B cell (primary cell): ENCODE results near the gene TMEM106C. TPM values are rescaled to one million over a fixed set of nuclear protein-coding genes. Genes with fewer than 3 reads are reported as not detected.

Experiments
- ATAC-seq: fragments of 200-7000 bp; cut with Tn5 transposase; one replicate; pipeline ENCODE4 v1.10.0; 2021; ENCODE audit warnings: low read depth, mild to moderate bottlenecking, moderate number of reproducible peaks, moderate library complexity
- CTCF ChIA-PET: fragments of 350-600 bp; sonication (Branson Sonifier 250); formaldehyde crosslinking; loops from one replicate; lab custom pipeline; 2021; ENCODE audit warnings: antibody characterized with exemption, inconsistent platforms; lab: Charles Lee
- POLR2A ChIA-PET: fragments of 350-600 bp; sonication (Branson Sonifier 250); formaldehyde crosslinking; loops from one replicate; lab custom pipeline; 2021; ENCODE audit warnings: antibody characterized with exemption; lab: Charles Lee
- DNase-seq: peaks from one replicate; pipeline ENCODE4 v3.0.0; 2013
- H2AFZ ChIP-seq: 2 replicates; pipeline ENCODE4 v1.6.1; 2012; ENCODE audit warnings: mild to moderate bottlenecking, low read depth, low read length; ENCODE audit not compliant: insufficient read depth, poor library complexity, severe bottlenecking
- H3K27ac ChIP-seq, 2 donors: 1 replicate in 1 of 2; 2 replicates in 1 of 2; pipeline ENCODE4 v1.5.1; 2012 to 2013; ENCODE audit warnings: low read length in 2 of 2, mild to moderate bottlenecking in 2 of 2, moderate library complexity in 1 of 2
- H3K27me3 ChIP-seq, 4 experiments: fragments of 200-600 bp in 1 of 4; sonication (generic) in 1 of 4; replicated peaks in 1 of 4; 1 replicate in 2 of 4; 2 replicates in 2 of 4; pipeline versions ENCODE4 v1.6.1 to v1.7.0; 2013 to 2016; ENCODE audit warnings: low read length in 3 of 4, mild to moderate bottlenecking in 2 of 4, mixed read lengths in 1 of 4, moderate library complexity in 1 of 4; ENCODE audit not compliant: insufficient read depth in 4 of 4, control insufficient read depth in 3 of 4; ENCODE audit errors: control extremely low read depth in 1 of 4
- H3K36me3 ChIP-seq, 2 experiments: replicated peaks in 1 of 2; 1 replicate in 1 of 2; 2 replicates in 1 of 2; pipeline versions ENCODE4 v1.6.1 to v1.7.1; 2013; ENCODE audit warnings: low read length in 1 of 2; ENCODE audit not compliant: insufficient read depth in 2 of 2, control insufficient read depth in 1 of 2; ENCODE audit errors: control extremely low read depth in 1 of 2, extremely low read depth in 1 of 2
- H3K4me1 ChIP-seq, 2 donors: fragments of 200-600 bp in 1 of 2; sonication (generic) in 1 of 2; 1 replicate in 1 of 2; 2 replicates in 1 of 2; pipeline versions ENCODE4 v1.5.1 to v1.6.1; 2013 to 2017; ENCODE audit warnings: low read length in 2 of 2; ENCODE audit not compliant: control insufficient read depth in 2 of 2, insufficient read depth in 2 of 2
- H3K4me2 ChIP-seq: replicated peaks from 2 replicates; pipeline ENCODE3; 2012; ENCODE audit warnings: mild to moderate bottlenecking, low read depth, low read length; ENCODE audit not compliant: poor library complexity, severe bottlenecking
- H3K4me3 ChIP-seq, 5 experiments: fragments of 200-600 bp in 1 of 5; sonication (generic) in 1 of 5; 1 replicate in 3 of 5; 2 replicates in 2 of 5; pipeline versions ENCODE4 v1.5.1 to v1.7.0; 2011 to 2016; ENCODE audit warnings: low read length in 4 of 5, mild to moderate bottlenecking in 4 of 5, low read depth in 2 of 5, control low read depth in 1 of 5, moderate library complexity in 1 of 5; ENCODE audit not compliant: insufficient read depth in 1 of 5; ENCODE audit errors: control extremely low read depth in 1 of 5, extremely low read depth in 1 of 5
- H3K79me2 ChIP-seq: fragments of 200-600 bp; sonication (generic); one replicate; pipeline ENCODE4 v1.6.0; 2016; ENCODE audit warnings: low read length; ENCODE audit not compliant: control insufficient read depth, insufficient read depth
- H3K9ac ChIP-seq: fragments of 200-600 bp; sonication (generic); 2 replicates; pipeline ENCODE4 v1.6.1; 2017; ENCODE audit warnings: mild to moderate bottlenecking, low read length, moderate library complexity
- H3K9me3 ChIP-seq, 3 donors: one replicate each; pipeline versions ENCODE4 v1.6.1 to v1.7.1; 2013; ENCODE audit warnings: low read length in 2 of 3; ENCODE audit not compliant: control insufficient read depth in 2 of 3, insufficient read depth in 1 of 3; ENCODE audit errors: control extremely low read depth in 1 of 3
- H4K20me1 ChIP-seq: 2 replicates; pipeline ENCODE4 v1.6.0; 2012; ENCODE audit warnings: mild to moderate bottlenecking, low read length; ENCODE audit not compliant: insufficient read depth, control insufficient read depth, poor library complexity, severe bottlenecking
- H3K27ac Mint-ChIP-seq: one replicate; pipeline ENCODE4 v1.8.0; 2021; ENCODE audit warnings: mixed read lengths
- H3K27me3 Mint-ChIP-seq: one replicate; pipeline ENCODE4 v1.8.0; 2021; ENCODE audit warnings: mixed read lengths
- H3K4me1 Mint-ChIP-seq: one replicate; pipeline ENCODE4 v1.8.0; 2021; ENCODE audit warnings: mixed read lengths
- H3K4me3 Mint-ChIP-seq: one replicate; pipeline ENCODE4 v1.8.0; 2021; ENCODE audit warnings: mixed read lengths
- H3K9me3 Mint-ChIP-seq: one replicate; pipeline ENCODE4 v1.8.0; 2022; ENCODE audit warnings: mixed read lengths; ENCODE audit not compliant: insufficient read depth
- EZH2 ChIP-seq: IDR thresholded peaks from 2 replicates; pipeline ENCODE4 v1.6.1; 2012; ENCODE audit warnings: borderline replicate concordance, low read depth, mild to moderate bottlenecking, moderate library complexity, low read length; ENCODE audit not compliant: insufficient read depth, poor library complexity, severe bottlenecking
- WGBS: methylation state at CpG from one replicate; pipeline ENCODE4 v1.1.5; 2013; ENCODE audit warnings: missing lambda C conversion rate; ENCODE audit not compliant: insufficient coverage; 5-methylcytosine and 5-hydroxymethylcytosine counted together
- intact Hi-C: fragments of 100-400 bp; cut with micrococcal nuclease; formaldehyde crosslinking; loops from one replicate; pipeline ENCODE4 v1.10.0; 2022
- polyA plus RNA-seq: library from polyadenylated mRNA; depleted of rRNA; stranded (reverse); fragments of >200 nt; gene quantifications from 2 replicates; pipeline ENCODE4 v1.2.3, GENCODE V29; 2012
- total RNA-seq, 2 donors: library from RNA; stranded (reverse); fragments of 120-200 nt in 1 of 2; gene quantifications; 1 replicate in 1 of 2; 2 replicates in 1 of 2; pipeline versions ENCODE4 v1.2.3 to v1.2.4, GENCODE V29; 2013 to 2022
- TF ChIP-seq, protein P1 (sequence below): fragments of 200-600 bp; IDR thresholded peaks from one replicate; pipeline ENCODE4 v1.8.0; 2022; ENCODE audit warnings: antibody characterized with exemption, mild to moderate bottlenecking

The TMEM106C gene
- total and polyA plus RNA-seq, 2 donors (not counting 1 experiment from before 2014, with no cell fraction given), result 37.5 to 44.2 TPM

DNA sequence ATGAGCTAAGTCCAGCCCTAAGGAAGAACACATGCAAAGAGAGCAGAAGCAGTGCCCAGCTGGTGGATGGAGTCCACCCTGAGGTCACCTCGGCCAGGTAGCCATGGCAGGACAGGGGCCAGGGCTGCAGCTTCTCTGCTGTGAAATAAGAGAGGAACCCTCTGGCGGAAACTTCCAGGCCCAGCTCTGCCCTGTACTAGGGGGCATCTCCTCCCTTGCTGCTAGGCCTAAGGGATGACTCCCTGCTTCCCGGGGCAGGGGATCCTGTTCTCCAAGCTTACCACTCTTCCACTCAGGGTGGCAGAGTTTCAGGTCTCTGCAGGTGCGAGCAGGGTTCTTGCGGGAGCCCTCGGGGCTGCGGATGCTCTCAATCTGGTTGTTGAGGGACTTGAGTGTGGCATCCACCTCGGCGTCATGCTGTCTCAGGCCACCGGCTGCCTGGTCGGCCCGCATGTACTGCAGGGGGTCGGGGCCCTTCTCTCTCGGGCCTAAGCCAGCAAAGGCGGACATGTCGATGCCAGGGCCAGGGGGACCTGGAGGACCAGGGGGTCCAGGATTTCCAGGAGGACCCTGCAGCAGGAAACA, 11.7 kb downstream of the TMEM106C start:
- 95% methylated on average over 16 of the region's 16 CpGs for WGBS
- ChIA-PET POLR2A (no interaction called here), CTCF (no interaction called here)
- TF ChIP-seq EZH2, result no peak
- TF ChIP-seq, protein P1, sequence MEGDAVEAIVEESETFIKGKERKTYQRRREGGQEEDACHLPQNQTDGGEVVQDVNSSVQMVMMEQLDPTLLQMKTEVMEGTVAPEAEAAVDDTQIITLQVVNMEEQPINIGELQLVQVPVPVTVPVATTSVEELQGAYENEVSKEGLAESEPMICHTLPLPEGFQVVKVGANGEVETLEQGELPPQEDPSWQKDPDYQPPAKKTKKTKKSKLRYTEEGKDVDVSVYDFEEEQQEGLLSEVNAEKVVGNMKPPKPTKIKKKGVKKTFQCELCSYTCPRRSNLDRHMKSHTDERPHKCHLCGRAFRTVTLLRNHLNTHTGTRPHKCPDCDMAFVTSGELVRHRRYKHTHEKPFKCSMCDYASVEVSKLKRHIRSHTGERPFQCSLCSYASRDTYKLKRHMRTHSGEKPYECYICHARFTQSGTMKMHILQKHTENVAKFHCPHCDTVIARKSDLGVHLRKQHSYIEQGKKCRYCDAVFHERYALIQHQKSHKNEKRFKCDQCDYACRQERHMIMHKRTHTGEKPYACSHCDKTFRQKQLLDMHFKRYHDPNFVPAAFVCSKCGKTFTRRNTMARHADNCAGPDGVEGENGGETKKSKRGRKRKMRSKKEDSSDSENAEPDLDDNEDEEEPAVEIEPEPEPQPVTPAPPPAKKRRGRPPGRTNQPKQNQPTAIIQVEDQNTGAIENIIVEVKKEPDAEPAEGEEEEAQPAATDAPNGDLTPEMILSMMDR, result no peak
- Histone ChIP-seq H3K36me3 (no peaks in the 10 kb centered on the region), H3K9me3 (no peaks in the 10 kb centered on the region), H3K27me3 (no peaks in the 10 kb centered on the region), H2AFZ (no peak overlapping the region), H3K79me2 (no peaks in the 10 kb centered on the region), H3K4me1 (no peaks in the 10 kb centered on the region), H3K9ac (no peak overlapping the region), H3K27ac (no peak overlapping the region), H3K4me3 (no peak overlapping the region), H3K4me2 (no peak overlapping the region), H4K20me1 (no peaks in the 10 kb centered on the region)
- DNase-seq, result no peak
- Mint-ChIP-seq H3K27ac (no peak overlapping the region), H3K9me3 (no peaks in the 10 kb centered on the region), H3K4me3 (no peak overlapping the region), H3K4me1 (no peaks in the 10 kb centered on the region), H3K27me3 (peaks cover 5% of the 10 kb centered on the region)
- ATAC-seq, result no peak
- intact Hi-C loops, result no loop called here

DNA sequence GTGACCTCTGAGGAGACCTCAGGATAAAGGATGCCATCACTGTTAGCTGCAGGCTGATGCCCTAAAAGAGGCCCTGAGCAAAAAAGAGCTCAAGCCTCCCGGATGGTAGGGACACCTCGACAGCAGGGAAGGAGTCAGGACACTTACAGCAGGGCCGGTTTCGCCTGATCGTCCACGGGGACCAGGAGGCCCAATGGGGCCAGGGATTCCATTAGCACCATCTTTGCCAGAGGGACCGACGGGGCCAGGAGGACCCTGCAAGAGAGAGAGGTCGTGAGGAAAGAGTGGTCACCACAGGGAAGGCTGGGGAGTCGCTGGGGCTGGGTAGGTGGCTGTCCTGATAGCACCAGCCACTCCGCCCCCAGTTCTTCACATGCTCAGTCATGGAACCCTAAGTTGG, 12.4 kb downstream of the TMEM106C start:
- H3K4me2 ChIP-seq, result no peak overlapping the region
- intact Hi-C loops, result no loop called here
- Mint-ChIP-seq H3K27ac (no peak overlapping the region), H3K27me3 (peaks cover 5% of the 10 kb centered on the region), H3K4me3 (no peak overlapping the region), H3K4me1 (no peaks in the 10 kb centered on the region), H3K9me3 (no peaks in the 10 kb centered on the region)
- no peak for DNase-seq
- H3K36me3 ChIP-seq, result no peaks in the 10 kb centered on the region
- H3K9me3 ChIP-seq, result no peaks in the 10 kb centered on the region
- TF ChIP-seq, protein P1, result no peak
- TF ChIP-seq EZH2, result no peak
- H3K9ac ChIP-seq, result no peak overlapping the region
- H3K27me3 ChIP-seq, result no peaks in the 10 kb centered on the region
- ATAC-seq, result no peak
- POLR2A ChIA-PET, result interaction anchor here (0.5 kb wide), 1 partner anchor 764 kb away, joined by 5 read pairs; no protein-coding TSS in a partner anchor
- 97% methylated on average over 11 of the region's 11 CpGs for WGBS
- H3K79me2 ChIP-seq, result no peaks in the 10 kb centered on the region
- H3K27ac ChIP-seq, result no peak overlapping the region
- H4K20me1 ChIP-seq, result no peaks in the 10 kb centered on the region
- CTCF ChIA-PET, result no interaction called here
- H3K4me1 ChIP-seq, result no peaks in the 10 kb centered on the region
- no peak overlapping the region for H2AFZ ChIP-seq
- H3K4me3 ChIP-seq, result no peak overlapping the region
